ENCODE data around the gene PROKR1. TPM values are rescaled to one million over a fixed set of nuclear protein-coding genes. Genes with fewer than 3 reads are reported as not detected.
"Not testable (repeated sequence)": the region's sequence is repeated elsewhere in the genome, so short reads cannot be mapped to it uniquely, and the experiment has no call there.

The PROKR1 gene
- total RNA-seq (not detected), polyA plus RNA-seq (under 1 TPM in 1 of 2 donors, not detected in 1; 0.06 TPM)
- long read RNA-seq, donor 1, result 0 reads
- long read RNA-seq, donor 2, result 0 reads
- long read RNA-seq, donor 3, result 0 reads

GRCh38 chr2:68643011-68643873 is at the start of gene PROKR1:
Gene PROKR1, plus strand, starts transcription at chr2:68643579. Its CDS starts 2,243 bp downstream, at chr2:68645822.
- Histone ChIP-seq H3K36me3 (no peaks in the 10 kb centered on the region), H3K9me3 (peaks cover 0 to 15% (median 0%) of the 10 kb centered on the region in 11 donors), H3K27me3 (peaks cover 3 to 97% (median 68%) of the 10 kb centered on the region in 7 donors), H3K27ac (no peak within 1 kb of the TSS), H3K4me1 (peaks cover 0 to 16% (median 10%) of the 10 kb centered on the region in 9 donors), H3K4me3 (peak within 1 kb of the TSS; percentile 24 to 60 (median 53))
- peak; percentile 22 to 88 (median 72) for ATAC-seq
- TF ChIP-seq CTCF (IDR thresholded peaks at IDR 0.05), result no peak
- intact Hi-C loops (cut with DNase I), result no loop called here
- DNase-seq, result peak in 1 of 2 donors; percentile 45
- 1% methylated on average over 78 to 86 of the region's 86 CpGs for WGBS, 2 donors

GRCh38 chr2:68594041-68594440 is 49.3 kb upstream of the PROKR1 start:
- Histone ChIP-seq H3K27ac (peak overlapping the region in 4 of 10 donors; percentile 1 to 61 (median 36)), H3K4me1 (peaks cover 0 to 15% (median 4%) of the 10 kb centered on the region in 9 donors), H3K27me3 (no peaks in the 10 kb centered on the region), H3K4me3 (no peak overlapping the region), H3K36me3 (no peaks in the 10 kb centered on the region), H3K9me3 (no peaks in the 10 kb centered on the region)
- 65 to 81% methylated on average over 1 of the region's 1 CpG for WGBS, 2 donors
- ATAC-seq, result no peak
- DNase-seq, result no peak
- intact Hi-C loops (cut with DNase I), result loop anchor here in 4 of 10 donors (2.0 to 10.0 kb wide), 3 partner anchors 109 to 129 kb away; partner anchors contain the start of genes APLF (in 3 of the 4) and FBXO48 (in 3 of the 4)
- no peak for TF ChIP-seq CTCF (IDR thresholded peaks at IDR 0.05)

GRCh38 chr2:68594674-68595492 is 48.5 kb upstream of the PROKR1 start:
- no peaks in the 10 kb centered on the region for H3K36me3 ChIP-seq
- peak overlapping the region in 7 of 10 donors; percentile 23 to 61 (median 42) for H3K27ac ChIP-seq
- peaks cover 0 to 8% (median 0%) of the 10 kb centered on the region in 11 donors for H3K9me3 ChIP-seq
- TF ChIP-seq CTCF (IDR thresholded peaks at IDR 0.05), result peak; percentile 32 to 90 (median 77)
- ATAC-seq, result peak in 4 of 8 donors; percentile 42 to 79 (median 69)
- peak; percentile 10 to 17 for DNase-seq
- intact Hi-C loops (cut with DNase I), result loop anchor here in 4 of 10 donors (2.0 to 10.0 kb wide), 3 partner anchors 110 to 130 kb away; partner anchors contain the start of genes APLF (in 3 of the 4) and FBXO48 (in 3 of the 4)
- peaks cover 0 to 15% (median 4%) of the 10 kb centered on the region in 9 donors for H3K4me1 ChIP-seq
- 26 to 29% methylated on average over 5 of the region's 5 CpGs for WGBS, 2 donors
- H3K4me3 ChIP-seq, result peak overlapping the region in 3 of 10 donors; percentile 6 to 21 (median 15)
- no peaks in the 10 kb centered on the region for H3K27me3 ChIP-seq

- H3K4me3 ChIP-seq, H3K27me3 ChIP-seq, DNase-seq, ATAC-seq, H3K36me3 ChIP-seq: not testable (repeated sequence)
- intact Hi-C loops (cut with DNase I), result loop anchor here in 4 of 10 donors (2.0 to 10.0 kb wide), 3 partner anchors 111 to 131 kb away; partner anchors contain the start of genes APLF (in 3 of the 4) and FBXO48 (in 3 of the 4)
- Histone ChIP-seq H3K4me1 (peaks cover 0 to 15% (median 4%) of the 10 kb centered on the region in 9 donors), H3K27ac (peak overlapping the region in 4 of 10 donors; percentile 14 to 61 (median 46)), H3K9me3 (peaks cover 0 to 13% (median 0%) of the 10 kb centered on the region in 11 donors)
- WGBS, 2 donors, result 80 to 86% methylated on average over 2 of the region's 2 CpGs
- peak in 1 of 9 donors; percentile 10 for TF ChIP-seq CTCF (IDR thresholded peaks at IDR 0.05)
Measured at GRCh38 chr2:68595493-68595785, 47.9 kb upstream of the PROKR1 start.

- H3K4me3 ChIP-seq; ATAC-seq; H3K4me1 ChIP-seq; DNase-seq; H3K36me3 ChIP-seq; H3K27me3 ChIP-seq; H3K27ac ChIP-seq; intact Hi-C loops (cut with DNase I): not testable (repeated sequence)
- peaks cover 0 to 61% (median 17%) of the 10 kb centered on the region in 11 donors for H3K9me3 ChIP-seq
- WGBS, 2 donors, result 90 to 92% methylated on average over 3 of the region's 3 CpGs
Measured at GRCh38 chr2:68600495-68600894, 42.9 kb upstream of the PROKR1 start.
